Activated CD4-positive, alpha-beta T cell treated with anti-CD3 and anti-CD28 coated beads, Interleukin-2, amount 50 U/mL, for 4 hours (primary cell): ENCODE data around the gene KLF7.

Source experiments
- DNase-seq, 2 experiments: peaks; one replicate each; pipeline ENCODE4 v3.0.0-alpha.2; 2020

Gene KLF7

DNA sequence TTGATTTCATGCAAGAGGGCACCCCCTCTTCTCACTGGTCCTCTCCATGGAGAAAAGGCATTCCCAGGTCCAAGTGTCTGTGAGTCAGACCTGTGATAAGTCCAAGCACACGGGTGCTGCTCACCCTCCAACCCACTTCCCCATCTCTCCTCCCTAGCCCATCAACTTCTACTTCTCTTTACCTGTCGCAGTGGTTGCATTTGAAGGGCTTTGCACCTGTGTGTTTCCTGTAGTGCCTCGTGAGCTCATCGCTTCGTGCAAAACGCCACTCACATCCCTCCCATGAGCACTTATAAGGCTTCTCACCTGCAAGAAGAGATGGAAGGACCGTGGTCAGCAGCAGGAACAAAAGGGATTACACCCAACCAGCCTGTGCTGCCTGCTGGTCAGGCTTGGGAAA lies 77.5 kb downstream of the KLF7 start:
- no peak for DNase-seq

DNA sequence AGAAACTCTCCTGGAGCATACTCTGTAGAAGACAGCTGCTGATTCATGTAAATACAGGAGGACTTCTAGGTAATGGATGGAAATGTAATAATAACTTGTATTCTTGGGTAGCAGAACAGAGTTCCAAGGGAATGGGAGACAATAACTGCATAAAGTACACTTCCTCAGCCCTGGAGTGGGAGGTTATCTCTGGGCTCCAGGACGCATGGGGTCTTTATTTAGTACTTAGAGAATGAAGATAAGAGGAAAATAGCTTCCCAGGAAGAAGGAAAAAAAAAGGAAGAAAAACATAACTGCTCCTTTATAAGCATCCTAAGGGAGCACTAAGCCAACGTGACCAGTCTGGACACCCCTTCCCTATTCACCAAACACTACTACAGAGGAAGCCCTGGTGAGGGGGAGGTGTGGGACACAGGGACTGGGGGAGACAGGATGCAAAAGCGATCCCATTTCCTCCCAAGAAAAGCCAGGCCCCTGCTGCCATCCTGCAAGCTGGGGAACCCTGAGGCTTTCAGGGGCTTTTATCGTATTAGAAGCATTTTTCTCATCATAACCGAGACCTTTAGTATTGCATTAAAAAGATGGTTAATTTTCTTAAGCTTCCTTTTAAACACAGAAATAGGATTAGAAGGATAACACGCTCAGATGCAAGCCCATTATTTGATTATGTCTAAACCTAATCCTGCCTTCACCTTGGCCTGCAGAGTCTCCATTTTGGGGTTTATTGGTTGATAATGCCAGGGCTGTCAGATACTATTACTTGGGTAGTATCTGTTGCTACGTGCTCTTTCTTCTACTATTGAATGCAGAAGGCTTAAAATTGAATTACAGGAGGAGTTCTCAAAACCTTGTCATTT lies 78.5 kb downstream of the KLF7 start:
- DNase-seq = no peak

DNA sequence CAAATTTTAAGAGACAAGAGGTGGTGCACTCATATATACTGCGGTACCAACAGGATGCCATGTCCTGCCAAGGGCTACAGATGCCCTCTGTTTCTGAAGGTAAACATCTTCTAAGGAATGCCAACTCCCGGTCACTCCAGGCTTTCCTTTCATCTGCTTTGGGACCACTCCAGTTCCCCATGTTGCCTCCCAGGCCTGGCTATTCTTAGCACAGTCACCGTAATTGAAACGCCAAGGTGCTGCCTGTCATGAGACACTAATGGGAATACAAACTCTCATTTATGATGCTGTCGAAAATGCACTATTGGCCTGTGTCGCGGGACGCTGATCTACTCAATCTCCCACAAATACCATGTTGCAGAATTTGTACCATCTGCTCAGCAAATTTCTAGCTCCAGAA lies 79.6 kb downstream of the KLF7 start:
- no peak for DNase-seq

DNA sequence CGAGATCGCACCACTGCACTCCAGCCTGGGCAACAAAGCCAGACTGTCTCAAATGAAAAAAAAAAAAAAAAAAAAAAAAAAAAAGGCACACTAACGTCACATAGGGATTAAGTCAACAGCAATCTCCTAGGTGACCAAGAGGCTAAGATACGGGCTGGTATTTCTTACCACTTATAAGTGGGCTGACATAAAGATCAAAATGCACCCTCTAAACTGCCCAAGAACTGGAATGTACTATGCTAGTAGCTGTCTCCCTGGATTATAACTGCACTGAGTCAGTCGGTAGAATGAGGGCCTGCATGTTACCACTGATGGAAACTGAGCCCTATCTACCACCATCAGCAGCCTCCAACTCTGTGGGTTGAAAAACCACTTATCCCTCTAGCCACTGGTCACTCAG lies 80.6 kb downstream of the KLF7 start:
- no peak for DNase-seq

DNA sequence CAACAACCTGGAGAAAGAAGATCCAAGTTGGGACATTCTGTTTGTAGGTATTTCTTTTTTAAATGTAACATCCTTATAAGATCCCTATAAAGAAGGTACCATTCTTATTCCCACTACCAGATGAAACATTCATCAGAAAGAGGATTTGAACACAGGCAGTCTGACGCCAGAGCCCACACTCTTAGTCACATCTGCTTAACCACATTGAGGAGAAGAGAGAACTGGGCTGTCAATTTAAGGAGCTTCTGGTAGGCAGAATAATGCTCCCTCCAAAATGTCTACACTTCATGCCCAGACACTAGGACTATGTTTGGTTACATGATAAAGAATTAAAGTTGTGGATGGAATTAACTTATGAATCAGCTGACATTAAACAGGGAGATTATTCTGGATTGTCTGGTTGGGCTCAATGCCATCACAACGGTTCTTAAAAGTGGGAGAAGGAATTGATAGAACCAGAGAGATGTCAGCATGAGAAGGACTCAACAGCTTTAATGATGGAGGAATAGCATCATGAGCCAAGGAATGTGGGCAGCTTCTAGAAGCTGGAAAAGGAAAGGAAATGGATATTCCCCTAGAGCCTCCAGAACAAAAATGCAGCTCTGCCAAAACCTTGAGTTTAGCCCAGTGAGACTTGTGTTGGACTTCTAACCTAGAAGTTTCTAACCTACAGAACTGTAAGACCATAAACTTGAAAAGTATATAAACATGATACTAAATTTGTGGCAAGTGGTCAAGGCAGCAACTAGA lies 82.2 kb downstream of the KLF7 start:
- no peak for DNase-seq

DNA sequence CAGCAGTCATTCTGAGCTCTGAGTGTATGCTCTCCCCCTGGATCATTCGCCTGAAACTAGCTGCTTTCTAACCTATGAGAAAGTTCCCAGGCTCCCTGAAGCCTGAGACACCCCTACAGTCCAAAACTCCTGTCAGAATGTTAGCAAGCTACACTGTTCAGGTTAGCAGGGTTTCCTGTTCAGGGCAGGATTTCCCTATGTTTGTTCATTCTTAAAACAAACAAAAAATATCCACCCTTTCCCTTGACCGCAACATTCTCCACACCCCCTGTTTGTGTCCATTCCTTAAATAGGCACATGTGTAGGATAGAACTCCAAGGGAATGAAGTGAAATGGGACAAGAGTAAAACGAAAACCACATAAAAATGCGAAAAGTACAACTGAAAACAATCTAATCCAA lies 83.1 kb downstream of the KLF7 start:
- DNase-seq = no peak

DNA sequence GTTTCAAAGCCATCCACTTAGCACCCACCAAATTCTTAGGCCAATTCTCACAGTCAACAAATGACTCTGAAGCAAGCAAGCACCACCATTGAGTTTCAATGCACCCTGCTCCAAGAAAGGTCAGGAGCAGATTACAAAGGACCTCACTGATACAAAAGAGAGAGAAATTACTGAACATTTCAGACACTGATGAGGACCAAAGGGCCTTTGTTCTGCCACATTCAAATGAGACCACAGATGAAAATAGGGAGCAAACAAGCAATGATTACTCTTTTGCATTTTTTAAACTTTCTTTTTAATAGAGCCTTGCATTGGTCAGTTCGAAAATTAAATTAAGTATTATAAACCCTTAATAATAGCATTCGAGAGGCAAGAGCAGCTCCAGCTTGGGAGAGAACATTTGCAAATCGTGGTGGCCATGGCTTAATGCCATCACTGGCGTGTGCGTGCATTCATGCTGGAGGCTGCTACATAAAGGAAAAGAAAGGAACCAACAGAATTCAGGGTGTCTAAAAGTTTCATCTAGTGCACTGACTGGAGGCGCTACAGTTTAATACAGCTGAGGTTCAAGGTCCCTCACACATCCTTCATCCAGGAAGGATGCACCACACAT lies 87.5 kb downstream of the KLF7 start:
- no peak for DNase-seq

DNA sequence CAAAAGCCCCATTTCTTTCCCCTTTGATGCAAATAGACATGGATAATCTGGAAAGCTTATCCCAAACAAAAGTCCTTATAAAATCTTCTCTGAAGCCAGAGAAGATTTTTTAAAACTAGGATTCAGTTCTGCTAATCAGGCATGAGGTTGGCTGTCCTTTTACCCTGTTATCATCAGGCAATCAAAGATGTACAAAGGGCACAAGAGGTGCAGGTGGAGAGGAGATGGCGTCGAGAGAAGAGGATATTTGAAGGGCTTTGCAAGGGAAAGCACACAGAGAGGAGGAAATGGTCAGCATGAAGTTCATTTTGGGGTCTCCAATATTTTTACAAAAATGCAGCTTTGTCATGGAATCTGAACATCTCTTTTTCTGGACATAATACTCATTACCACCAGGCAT lies 88.5 kb downstream of the KLF7 start:
- no peak for DNase-seq

DNA sequence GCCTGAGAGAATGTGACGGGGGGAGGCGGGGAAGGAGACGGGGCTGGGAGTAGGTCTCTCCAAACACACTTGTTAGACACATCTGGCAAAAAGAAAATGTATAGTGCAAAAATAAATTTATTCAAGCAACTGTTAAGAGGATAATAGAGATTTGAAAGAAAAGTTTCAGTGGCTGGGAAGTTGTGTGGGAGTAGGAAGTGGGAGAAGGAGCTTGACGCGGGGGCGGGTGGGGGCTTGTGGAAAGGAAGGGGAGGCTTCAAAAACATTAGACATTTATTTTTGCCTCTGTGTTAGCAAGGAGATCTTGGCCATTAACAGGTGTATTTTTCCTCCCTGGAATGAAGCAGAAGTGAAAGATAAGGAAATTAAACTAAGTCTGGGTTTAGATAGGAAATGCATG lies 90.3 kb downstream of the KLF7 start:
- no peak for DNase-seq

DNA sequence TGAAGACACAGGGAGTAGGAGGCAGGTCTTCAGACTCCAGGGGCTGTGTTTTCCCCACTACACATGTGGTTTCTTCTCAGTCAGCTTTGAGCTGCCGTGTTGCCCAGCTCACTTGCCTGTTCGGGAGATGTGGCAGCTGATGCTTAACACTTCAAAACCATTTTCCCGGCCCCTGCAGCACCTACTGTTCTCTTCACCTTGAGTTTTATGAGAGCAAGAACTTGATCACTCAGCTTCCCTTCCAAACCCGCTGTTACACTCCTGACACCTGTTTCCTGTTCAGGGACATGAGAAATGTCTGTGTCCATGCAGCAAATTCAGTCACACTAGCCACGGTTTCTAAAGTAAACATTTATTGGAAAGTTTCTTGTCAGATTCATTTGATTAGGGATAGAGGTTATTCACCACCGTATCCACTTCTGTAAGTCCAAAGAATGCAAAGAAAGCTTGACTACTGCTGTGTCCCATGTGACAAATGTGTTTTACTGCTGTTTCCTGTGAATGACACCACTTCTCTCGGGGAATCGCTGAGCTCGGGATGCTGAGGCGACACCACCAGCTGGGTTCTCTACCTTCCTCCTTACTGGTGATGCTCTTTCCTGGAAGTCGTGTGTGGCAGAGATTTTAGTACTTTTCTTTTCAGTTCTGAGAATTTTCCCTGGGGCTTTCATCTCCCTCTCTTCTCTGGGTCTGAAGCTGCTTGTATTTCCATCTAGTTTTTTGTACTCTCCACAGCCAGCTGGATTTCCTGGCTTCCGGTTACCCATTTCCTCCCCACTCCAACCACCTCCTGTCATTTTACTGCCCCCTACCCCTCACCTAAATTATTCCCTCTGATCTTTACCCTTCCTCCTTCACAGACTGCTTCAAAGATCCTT lies 91.7 kb downstream of the KLF7 start:
- peak; percentile 42 to 46 for DNase-seq

DNA sequence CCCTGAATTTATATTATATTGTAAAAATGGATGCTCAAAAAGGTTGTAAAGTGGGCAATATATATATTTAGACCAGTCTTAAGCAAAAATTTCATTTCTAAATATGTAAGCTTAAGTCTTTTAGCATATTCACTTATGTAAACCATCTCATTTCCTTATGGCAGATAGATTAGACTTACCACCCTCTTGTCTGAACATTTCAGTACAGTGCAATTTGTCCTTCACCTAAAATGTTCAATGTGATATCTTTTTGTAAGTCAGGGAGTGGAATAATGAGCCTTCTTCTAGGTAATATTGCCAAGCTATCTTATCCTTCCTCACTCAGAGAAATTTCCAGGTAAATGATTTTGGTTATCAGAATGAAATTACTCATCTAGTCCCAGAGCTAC lies 92.3 kb downstream of the KLF7 start:
- DNase-seq = no peak

DNA sequence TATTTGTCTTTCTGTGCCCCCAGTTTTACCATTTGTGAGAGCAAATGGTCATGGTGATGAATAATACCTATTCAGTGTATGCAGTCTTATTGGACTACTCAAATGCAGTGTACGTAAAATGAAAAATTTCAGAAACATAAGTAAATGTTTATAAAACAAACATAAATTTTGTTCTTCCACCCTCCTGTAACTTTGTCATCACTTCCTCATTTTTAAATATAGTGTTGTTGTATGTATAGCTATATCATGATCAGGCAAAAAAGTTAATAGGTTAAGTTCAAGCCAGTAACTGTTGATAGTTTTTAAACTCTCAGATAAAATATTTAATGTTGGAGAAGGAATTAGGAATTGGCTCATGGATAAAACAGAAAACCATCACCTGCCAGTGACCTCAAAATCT lies 93.2 kb downstream of the KLF7 start:
- DNase-seq = no peak

DNA sequence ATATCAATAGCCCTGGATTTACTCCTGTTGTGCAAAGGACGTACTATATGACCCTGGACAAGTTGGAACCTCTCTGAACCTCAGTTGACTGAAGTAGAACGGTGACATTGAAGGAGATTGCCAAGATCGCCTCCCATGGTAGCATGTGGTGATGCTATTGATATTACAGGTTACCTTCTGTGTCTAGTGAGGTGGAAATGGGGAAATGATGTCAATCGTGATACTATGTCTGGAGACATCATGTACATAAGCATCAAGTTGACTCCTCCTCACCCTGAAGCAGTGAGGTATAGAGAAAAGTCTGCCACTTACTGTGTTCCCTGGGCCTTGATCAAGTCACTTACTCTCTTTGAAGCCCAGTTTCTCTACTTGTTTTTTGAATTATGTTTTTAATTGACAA lies 93.9 kb downstream of the KLF7 start:
- DNase-seq = no peak

DNA sequence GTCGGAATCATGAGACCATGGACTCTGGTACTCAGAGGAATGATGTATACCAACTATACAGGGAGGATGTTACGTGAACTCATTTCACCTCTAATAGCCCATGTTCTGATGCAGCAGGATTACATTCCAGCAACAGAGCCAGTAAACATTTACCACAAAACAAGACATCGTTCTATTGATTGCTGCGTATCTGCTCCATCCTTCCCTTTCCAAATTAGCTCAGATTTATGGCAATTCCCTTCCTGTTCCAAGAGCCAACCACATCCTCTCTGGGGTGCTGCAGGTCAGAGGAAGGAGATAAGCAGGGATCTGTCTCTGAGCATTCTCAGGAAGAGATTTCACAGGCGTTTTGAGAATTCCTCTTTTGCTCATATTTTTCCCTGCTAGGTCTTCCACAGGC lies 98.3 kb downstream of the KLF7 start:
- no peak for DNase-seq

DNA sequence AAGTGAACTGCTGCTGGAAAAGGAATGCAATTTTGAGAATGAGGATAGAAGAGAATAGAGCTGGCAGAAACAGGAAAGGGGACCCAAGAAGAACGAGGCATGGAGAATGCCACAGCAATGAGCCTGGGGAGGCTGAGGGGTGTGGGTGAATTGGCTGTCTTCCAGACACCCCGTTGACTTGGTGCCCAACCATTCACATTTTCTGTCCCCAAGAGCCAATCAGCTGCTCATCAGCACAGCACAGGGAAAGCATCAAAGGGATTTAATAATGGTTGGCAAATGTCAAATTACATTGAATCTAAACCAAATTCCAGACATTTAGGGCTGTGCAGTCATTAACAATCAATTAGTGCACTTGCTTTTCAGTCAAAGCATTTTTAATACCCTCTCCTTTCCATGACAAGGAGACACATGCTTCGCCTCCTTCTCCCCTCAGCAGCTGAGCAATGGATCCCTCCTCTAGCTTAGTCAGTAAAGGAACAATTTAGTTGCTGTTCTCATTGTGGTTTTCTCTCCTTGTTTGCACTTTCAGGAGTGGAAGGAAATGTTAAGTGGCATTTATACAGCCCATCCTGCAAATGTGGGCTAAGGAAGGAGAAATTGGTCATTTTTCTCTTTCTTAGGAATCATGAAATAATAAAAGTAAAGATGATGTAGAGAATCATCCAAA lies 98.8 kb downstream of the KLF7 start:
- DNase-seq = no peak

DNA sequence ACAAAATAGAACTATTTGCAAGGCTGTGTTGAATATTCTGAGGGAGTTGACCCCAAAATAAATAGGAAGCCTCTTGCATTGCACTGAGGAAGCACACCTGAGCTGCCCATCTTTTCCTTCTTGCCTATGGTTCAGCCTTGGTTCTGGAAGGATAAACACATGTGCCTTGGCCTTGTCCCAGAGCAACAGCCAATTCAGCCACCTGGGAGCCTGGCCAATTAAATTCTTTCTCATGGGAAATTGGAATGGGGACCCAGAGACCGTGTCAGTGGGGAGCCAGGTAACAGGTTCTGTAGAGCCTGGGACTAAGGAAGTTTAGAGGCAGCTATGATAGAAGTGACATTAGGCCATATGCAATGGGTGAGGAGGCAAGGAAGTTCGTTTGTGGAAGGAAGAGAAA lies 99.6 kb downstream of the KLF7 start:
- no peak for DNase-seq

DNA sequence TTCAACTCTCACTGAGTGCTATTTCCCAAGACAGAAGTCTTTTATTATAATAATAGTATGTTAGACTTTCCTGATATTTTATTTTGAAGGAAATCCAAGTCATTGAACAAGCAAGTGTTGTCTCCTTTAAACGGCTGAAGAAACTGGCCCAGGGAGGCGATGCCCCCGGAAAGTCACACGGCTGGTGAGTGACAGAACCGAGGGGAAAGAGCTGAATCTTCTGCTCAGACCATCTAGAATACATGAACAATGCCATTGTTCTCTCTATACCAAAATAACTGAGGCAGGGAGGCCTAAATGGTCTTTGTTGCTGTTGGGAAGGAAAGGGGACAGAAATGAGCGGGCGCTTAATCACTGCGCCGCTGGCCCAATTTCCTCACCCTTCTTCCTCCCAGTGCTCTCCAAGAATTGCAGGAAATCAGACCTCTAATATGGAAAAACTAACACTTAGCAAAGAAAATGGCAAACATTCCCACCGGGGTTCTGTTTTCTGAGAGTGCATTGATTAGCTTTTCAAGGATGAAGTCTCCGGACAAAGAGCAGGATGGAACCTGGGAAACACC lies 101.5 kb downstream of the KLF7 start:
- no peak for DNase-seq

DNA sequence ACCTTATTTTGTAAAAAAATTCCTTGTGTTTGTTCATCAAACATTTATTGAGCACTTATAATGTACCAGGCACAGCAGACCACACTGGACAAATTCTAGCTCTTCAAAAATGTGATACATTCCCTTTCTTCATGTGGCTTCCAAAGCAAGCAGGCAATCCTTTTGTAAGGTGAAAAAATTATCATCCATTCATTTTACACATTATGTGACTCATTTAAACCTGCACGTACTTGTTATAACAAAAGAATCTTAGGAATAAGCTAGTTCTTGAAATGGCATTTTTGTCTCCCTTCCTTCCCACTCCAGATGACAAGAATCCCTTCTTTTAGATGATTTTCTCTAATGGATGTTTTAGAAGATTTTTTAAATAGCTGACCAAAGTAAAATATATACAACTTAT lies 104.6 kb downstream of the KLF7 start:
- no peak for DNase-seq

DNA sequence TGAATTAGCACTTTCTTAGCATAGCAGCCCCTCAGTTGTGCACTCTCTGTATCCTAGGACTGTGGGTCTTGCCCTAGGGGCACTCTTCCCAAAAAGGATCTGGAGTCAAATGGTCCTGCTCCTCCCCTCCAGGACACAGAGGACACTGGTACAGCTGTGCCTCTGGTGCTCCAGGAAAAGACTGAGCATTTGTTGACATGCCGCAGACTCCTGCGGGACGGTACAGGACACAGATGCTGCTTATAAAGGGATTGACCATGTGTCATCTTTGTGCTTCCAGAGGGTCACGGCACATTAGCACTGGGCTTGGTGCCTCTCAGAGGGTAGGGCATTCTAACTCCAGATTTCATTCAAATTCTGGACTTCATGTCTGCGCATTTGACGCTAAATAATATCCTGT lies 110.5 kb downstream of the KLF7 start:
- DNase-seq = no peak

DNA sequence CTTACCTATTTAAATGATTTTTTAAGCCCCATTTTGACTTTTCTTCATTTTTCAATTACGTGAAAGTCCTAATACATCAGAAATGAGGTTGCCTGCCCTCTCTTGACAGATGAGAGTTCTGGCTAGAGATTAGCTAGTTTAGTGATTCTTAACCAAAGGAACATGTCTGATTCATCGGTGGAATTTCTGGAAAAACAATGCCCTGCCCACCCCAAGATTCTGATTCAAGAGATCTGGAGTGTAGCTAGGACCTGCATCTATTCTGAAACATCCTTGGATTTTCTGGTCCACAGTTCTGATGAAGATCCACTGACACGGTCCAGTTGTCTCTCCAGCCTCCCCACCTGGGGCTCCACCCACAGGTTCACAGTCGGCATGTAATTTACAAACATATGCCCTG lies 111.2 kb downstream of the KLF7 start:
- DNase-seq = no peak

DNA sequence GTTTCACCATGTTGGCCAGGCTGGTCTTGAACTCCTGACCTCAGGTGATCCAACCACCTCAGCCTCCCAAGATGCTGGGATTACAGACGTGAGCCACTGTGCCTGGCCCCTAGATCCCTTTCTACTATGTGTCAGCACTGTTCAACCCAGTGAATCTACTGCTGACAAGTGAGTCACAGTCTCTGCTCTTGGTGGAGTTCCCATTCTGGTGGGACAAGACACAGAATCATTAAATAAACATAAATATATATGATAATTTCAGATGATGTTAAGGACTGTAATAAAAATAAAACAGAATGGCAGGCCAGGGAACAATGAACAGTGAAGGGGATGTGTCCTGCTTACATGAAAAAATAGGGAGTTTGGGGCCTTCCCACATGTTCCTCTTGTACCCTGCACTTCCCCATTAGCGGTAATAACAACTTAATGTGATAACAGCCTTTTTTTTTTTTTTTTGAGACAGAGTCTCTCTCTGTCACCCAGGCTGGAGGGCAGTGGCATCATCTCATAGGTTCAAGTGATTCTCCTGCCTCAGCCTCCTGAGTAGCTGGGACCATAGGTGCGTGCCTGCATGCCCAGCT lies 114.3 kb downstream of the KLF7 start:
- DNase-seq = no peak

DNA sequence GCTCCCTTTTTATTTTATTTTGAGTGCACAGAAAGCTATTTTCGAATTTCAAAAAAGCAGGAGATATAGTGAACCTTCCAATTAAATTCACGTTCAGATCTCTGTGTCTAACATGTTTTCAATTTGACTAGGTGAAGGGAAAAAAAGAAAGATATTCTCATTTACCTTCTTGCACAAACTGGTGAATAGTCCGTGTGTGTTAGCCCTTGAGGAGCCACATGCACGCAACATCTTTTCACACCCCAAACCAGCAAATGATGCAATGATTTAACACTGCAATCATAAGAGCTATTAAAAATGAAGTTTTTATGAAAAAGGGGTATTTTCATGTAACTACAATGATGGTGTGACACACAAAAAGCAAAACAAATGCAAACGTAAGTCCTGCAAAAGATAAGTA lies 116.6 kb downstream of the KLF7 start:
- DNase-seq = no peak
